Muscle layer of duodenum (tissue), 2 donors: ENCODE measurements around the gene RPN2.
A peak's percentile ranks its signal among the peaks of the same experiment; 100 is the strongest.

Experiments used
- H3K27ac ChIP-seq: one replicate; pipeline ENCODE4 v1.7.0; 2013; ENCODE audit warnings: mild to moderate bottlenecking, low read length
- H3K27me3 ChIP-seq: one replicate; pipeline ENCODE4 v1.7.0; 2013; ENCODE audit warnings: low read depth, mild to moderate bottlenecking, control low read depth, low read length
- H3K36me3 ChIP-seq, 2 donors: one replicate each; pipeline ENCODE4 v1.7.0; 2013; ENCODE audit warnings: low read length in 2 of 2, control low read depth in 1 of 2, mild to moderate bottlenecking in 1 of 2; ENCODE audit not compliant: insufficient read depth in 2 of 2, control insufficient read depth in 1 of 2
- H3K4me1 ChIP-seq, 2 donors: one replicate each; pipeline ENCODE4 v1.7.0; 2013; ENCODE audit warnings: low read length in 2 of 2, mild to moderate bottlenecking in 2 of 2, control low read depth in 1 of 2, moderate library complexity in 1 of 2; ENCODE audit not compliant: insufficient read depth in 2 of 2, control insufficient read depth in 1 of 2
- H3K4me3 ChIP-seq, 2 donors: one replicate each; pipeline ENCODE4 v1.7.0; 2013; ENCODE audit warnings: low read length in 2 of 2, low read depth in 1 of 2, mild to moderate bottlenecking in 1 of 2
- H3K9me3 ChIP-seq, 2 donors: one replicate each; pipeline ENCODE4 v1.7.0; 2013; ENCODE audit warnings: low read length in 2 of 2, control low read depth in 1 of 2, mild to moderate bottlenecking in 1 of 2; ENCODE audit not compliant: control insufficient read depth in 1 of 2
- donor health status: healthy.

The RPN2 gene

GRCh38 chr20:37201827-37202162, 22.7 kb downstream of the RPN2 start:
- H3K4me3 ChIP-seq: no peak overlapping the region
- H3K36me3 ChIP-seq: peaks cover 48 to 60% of the 10 kb centered on the region in 2 donors
- peak overlapping the region; percentile 40 for H3K27ac ChIP-seq

GRCh38 chr20:37202267-37202943, 23.3 kb downstream of the RPN2 start:
- Histone ChIP-seq H3K27ac (peak overlapping the region; percentile 40), H3K9me3 (no peaks in the 10 kb centered on the region), H3K4me1 (peaks cover 0 to 4% of the 10 kb centered on the region in 2 donors), H3K4me3 (no peak overlapping the region), H3K36me3 (peaks cover 54 to 66% of the 10 kb centered on the region in 2 donors), H3K27me3 (no peaks in the 10 kb centered on the region)

More at GRCh38 chr20:37201827-37202162, 22.7 kb downstream of the RPN2 start:
- no peaks in the 10 kb centered on the region for H3K27me3 ChIP-seq
- no peaks in the 10 kb centered on the region for H3K9me3 ChIP-seq
- peaks cover 0 to 4% of the 10 kb centered on the region in 2 donors for H3K4me1 ChIP-seq

GRCh38 chr20:37204056-37204455, 24.9 kb downstream of the RPN2 start:
- Histone ChIP-seq H3K4me1 (peaks cover 0 to 4% of the 10 kb centered on the region in 2 donors), H3K36me3 (peaks cover 61 to 69% of the 10 kb centered on the region in 2 donors), H3K4me3 (no peak overlapping the region), H3K27me3 (no peaks in the 10 kb centered on the region), H3K9me3 (no peaks in the 10 kb centered on the region), H3K27ac (no peak overlapping the region)

GRCh38 chr20:37205130-37205529, 26.0 kb downstream of the RPN2 start:
- no peaks in the 10 kb centered on the region for H3K27me3 ChIP-seq
- no peak overlapping the region for H3K27ac ChIP-seq
- no peaks in the 10 kb centered on the region for H3K9me3 ChIP-seq
- H3K4me1 ChIP-seq: peaks cover 0 to 4% of the 10 kb centered on the region in 2 donors
- H3K4me3 ChIP-seq: no peak overlapping the region
- H3K36me3 ChIP-seq: peaks cover 62 to 73% of the 10 kb centered on the region in 2 donors

GRCh38 chr20:37205794-37206193, 26.7 kb downstream of the RPN2 start:
- Histone ChIP-seq H3K4me3 (no peak overlapping the region), H3K9me3 (no peaks in the 10 kb centered on the region), H3K36me3 (peaks cover 56 to 67% of the 10 kb centered on the region in 2 donors), H3K4me1 (peaks cover 0 to 4% of the 10 kb centered on the region in 2 donors), H3K27me3 (no peaks in the 10 kb centered on the region), H3K27ac (no peak overlapping the region)

- no peak overlapping the region for H3K4me3 ChIP-seq
- no peaks in the 10 kb centered on the region for H3K9me3 ChIP-seq
- H3K27me3 ChIP-seq: no peaks in the 10 kb centered on the region
- peaks cover 0 to 4% of the 10 kb centered on the region in 2 donors for H3K4me1 ChIP-seq
- no peak overlapping the region for H3K27ac ChIP-seq
- H3K36me3 ChIP-seq: peaks cover 53 to 62% of the 10 kb centered on the region in 2 donors
Observed at GRCh38 chr20:37207171-37207570, 28.0 kb downstream of the RPN2 start.

- Histone ChIP-seq H3K27ac (no peak overlapping the region), H3K36me3 (peaks cover 55 to 64% of the 10 kb centered on the region in 2 donors), H3K4me3 (no peak overlapping the region), H3K9me3 (no peaks in the 10 kb centered on the region), H3K27me3 (no peaks in the 10 kb centered on the region), H3K4me1 (no peaks in the 10 kb centered on the region)
Observed at GRCh38 chr20:37209193-37209592, 30.1 kb downstream of the RPN2 start.

- H3K27me3 ChIP-seq: no peaks in the 10 kb centered on the region
- H3K9me3 ChIP-seq: no peaks in the 10 kb centered on the region
- no peak overlapping the region for H3K27ac ChIP-seq
- no peak overlapping the region for H3K4me3 ChIP-seq
- no peaks in the 10 kb centered on the region for H3K4me1 ChIP-seq
- peaks cover 55 to 58% of the 10 kb centered on the region in 2 donors for H3K36me3 ChIP-seq
Observed at GRCh38 chr20:37209661-37210314, 30.7 kb downstream of the RPN2 start.

- H3K27me3 ChIP-seq: no peaks in the 10 kb centered on the region
- no peak overlapping the region for H3K27ac ChIP-seq
- peaks cover 0 to 24% of the 10 kb centered on the region in 2 donors for H3K4me1 ChIP-seq
- no peak overlapping the region for H3K4me3 ChIP-seq
- no peaks in the 10 kb centered on the region for H3K9me3 ChIP-seq
- peaks cover 18 to 25% of the 10 kb centered on the region in 2 donors for H3K36me3 ChIP-seq
Observed at GRCh38 chr20:37218441-37218840, 39.3 kb downstream of the RPN2 start.

GRCh38 chr20:37218976-37219375, 39.8 kb downstream of the RPN2 start:
- H3K4me3 ChIP-seq: no peak overlapping the region
- no peak overlapping the region for H3K27ac ChIP-seq
- no peaks in the 10 kb centered on the region for H3K9me3 ChIP-seq
- no peaks in the 10 kb centered on the region for H3K27me3 ChIP-seq
- H3K36me3 ChIP-seq: peaks cover 16 to 25% of the 10 kb centered on the region in 2 donors
- peaks cover 0 to 24% of the 10 kb centered on the region in 2 donors for H3K4me1 ChIP-seq

- Histone ChIP-seq H3K27me3 (no peaks in the 10 kb centered on the region), H3K36me3 (peaks cover 25 to 29% of the 10 kb centered on the region in 2 donors), H3K4me1 (peaks cover 0 to 24% of the 10 kb centered on the region in 2 donors), H3K27ac (peak overlapping the region; percentile 47), H3K9me3 (no peaks in the 10 kb centered on the region), H3K4me3 (no peak overlapping the region)
Observed at GRCh38 chr20:37219751-37220668, 40.9 kb downstream of the RPN2 start.
